ENCODE data around the gene UNC13B.

DNA sequence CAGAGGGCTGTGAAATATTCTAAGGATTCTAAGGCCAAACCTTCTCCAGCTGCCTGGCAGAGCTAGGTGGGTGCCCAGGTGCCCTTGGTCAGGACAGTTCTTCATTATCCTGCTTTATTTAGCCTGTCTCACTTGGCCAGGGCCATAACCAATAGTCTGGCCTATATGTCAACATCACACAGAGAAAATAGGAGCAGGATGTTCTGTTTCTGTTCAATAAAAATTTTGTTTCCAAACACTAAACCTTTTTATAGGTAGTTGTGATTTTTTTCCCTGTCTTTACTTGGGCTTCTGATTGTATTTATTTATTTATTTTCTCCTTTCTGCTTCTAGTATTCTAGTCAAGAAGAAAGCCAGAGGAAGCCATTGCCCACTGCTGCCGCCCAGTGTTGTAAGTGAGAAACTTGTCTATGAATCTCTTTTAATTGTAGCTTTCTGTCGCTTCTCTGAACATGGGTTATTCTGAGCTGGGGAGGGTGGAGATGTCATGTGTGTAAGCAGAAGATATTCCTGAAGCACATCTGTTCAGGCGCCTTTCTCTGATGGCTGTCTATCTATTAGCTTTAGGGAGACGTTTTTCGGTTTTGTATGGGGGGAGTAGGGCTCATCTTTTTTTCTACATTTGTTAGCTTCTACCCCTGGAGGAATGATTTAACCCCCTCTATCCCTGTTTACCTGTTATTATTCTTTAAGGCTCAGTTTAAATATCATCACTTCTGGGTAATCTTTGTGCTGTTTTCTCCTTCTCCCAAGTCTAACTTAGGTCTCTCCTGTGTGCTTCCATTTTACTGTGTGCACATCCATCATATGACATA is 97.1 kb downstream of the UNC13B start:
- no peak for TF ChIP-seq EP300 (IDR thresholded peaks at IDR 0.05; ENCODE audit: borderline replicate concordance)
- TF ChIP-seq ZBTB7A (IDR thresholded peaks at IDR 0.05; ENCODE audit: low read depth) = no peak
